BLaER1 (cell line): ENCODE results near the gene SGO1.

Source experiments
- H3K27ac ChIP-seq: shearing (Covaris generic); formaldehyde crosslinking; 2 replicates; pipeline ENCODE4 v1.8.1; 2022
- H3K27me3 ChIP-seq: shearing (Covaris generic); formaldehyde crosslinking; 2 replicates; pipeline ENCODE4 v1.8.1; 2022
- H3K36me3 ChIP-seq: shearing (Covaris generic); formaldehyde crosslinking; 2 replicates; pipeline ENCODE4 v1.8.1; 2022
- H3K4me1 ChIP-seq: shearing (Covaris generic); formaldehyde crosslinking; 2 replicates; pipeline ENCODE4 v1.8.1; 2022
- H3K4me2 ChIP-seq: shearing (Covaris generic); formaldehyde crosslinking; 2 replicates; pipeline ENCODE4 v1.8.1; 2022
- H3K4me3 ChIP-seq: shearing (Covaris generic); formaldehyde crosslinking; 2 replicates; pipeline ENCODE4 v1.8.1; 2022
- H3K9ac ChIP-seq: shearing (Covaris generic); formaldehyde crosslinking; 2 replicates; pipeline ENCODE4 v1.8.1; 2022
- H3K9me3 ChIP-seq: shearing (Covaris generic); formaldehyde crosslinking; 2 replicates; pipeline ENCODE4 v1.8.1; 2022
- H4K20me1 ChIP-seq: shearing (Covaris generic); formaldehyde crosslinking; 2 replicates; pipeline ENCODE4 v1.8.1; 2022
- Cebpa-rat ChIP-seq: shearing (Covaris generic); IDR thresholded peaks from 2 replicates; pipeline ENCODE4 v1.8.1; 2022

Gene SGO1

GRCh38 chr3:20201143-20201542, 15.1 kb upstream of the SGO1 start:
- Histone ChIP-seq H3K4me3 (no peak overlapping the region), H3K36me3 (no peaks in the 10 kb centered on the region), H3K27ac (no peak overlapping the region), H4K20me1 (no peaks in the 10 kb centered on the region), H3K9ac (no peak overlapping the region), H3K4me1 (no peaks in the 10 kb centered on the region), H3K27me3 (no peaks in the 10 kb centered on the region), H3K4me2 (no peak overlapping the region), H3K9me3 (peaks cover 8% of the 10 kb centered on the region; the same call in 1 of the 2 replicates)
- TF ChIP-seq Cebpa-rat, result no peak

- Histone ChIP-seq H3K4me1 (no peaks in the 10 kb centered on the region), H3K9ac (no peak overlapping the region), H3K27me3 (no peaks in the 10 kb centered on the region), H3K27ac (no peak overlapping the region), H3K4me3 (no peak overlapping the region), H3K36me3 (no peaks in the 10 kb centered on the region), H3K4me2 (no peak overlapping the region), H4K20me1 (no peaks in the 10 kb centered on the region), H3K9me3 (no peaks in the 10 kb centered on the region)
- no peak for TF ChIP-seq Cebpa-rat
These were observed 11.8 kb upstream of the SGO1 start for GRCh38 chr3:20197775-20198174.

- no peaks in the 10 kb centered on the region for H4K20me1 ChIP-seq
- H3K27me3 ChIP-seq, result no peaks in the 10 kb centered on the region
- no peak for TF ChIP-seq Cebpa-rat
- H3K4me1 ChIP-seq, result no peaks in the 10 kb centered on the region
- H3K27ac ChIP-seq, result no peak overlapping the region
- no peaks in the 10 kb centered on the region for H3K9me3 ChIP-seq
- no peak overlapping the region for H3K4me3 ChIP-seq
- H3K4me2 ChIP-seq, result no peak overlapping the region
- H3K36me3 ChIP-seq, result no peaks in the 10 kb centered on the region
- H3K9ac ChIP-seq, result no peak overlapping the region
These were observed 8.9 kb upstream of the SGO1 start for GRCh38 chr3:20194793-20195460.

GRCh38 chr3:20190991-20191390, 5.0 kb upstream of the SGO1 start:
- H3K27ac ChIP-seq, result no peak overlapping the region
- no peak overlapping the region for H3K9ac ChIP-seq
- no peaks in the 10 kb centered on the region for H3K36me3 ChIP-seq
- H3K27me3 ChIP-seq, result no peaks in the 10 kb centered on the region
- TF ChIP-seq Cebpa-rat, result no peak
- H4K20me1 ChIP-seq, result no peaks in the 10 kb centered on the region
- no peak overlapping the region for H3K4me3 ChIP-seq
- no peak overlapping the region for H3K4me2 ChIP-seq
- H3K4me1 ChIP-seq, result peaks cover 11% of the 10 kb centered on the region
- no peaks in the 10 kb centered on the region for H3K9me3 ChIP-seq

- TF ChIP-seq Cebpa-rat, result no peak
- Histone ChIP-seq H4K20me1 (no peaks in the 10 kb centered on the region), H3K36me3 (peaks cover 21% of the 10 kb centered on the region)
These were observed 596 bp upstream of the SGO1 start for GRCh38 chr3:20186600-20187004.

GRCh38 chr3:20185331-20185678, 701 bp downstream of the SGO1 start:
- Histone ChIP-seq H3K27me3 (no peaks in the 10 kb centered on the region), H3K27ac (peak overlapping the region; percentile 89), H3K9ac (peak overlapping the region; percentile 86), H3K36me3 (peaks cover 34% of the 10 kb centered on the region), H3K4me1 (peaks cover 34% of the 10 kb centered on the region), H4K20me1 (no peaks in the 10 kb centered on the region), H3K4me2 (peak overlapping the region; percentile 75), H3K9me3 (no peaks in the 10 kb centered on the region), H3K4me3 (peak overlapping the region; percentile 87)
- no peak for TF ChIP-seq Cebpa-rat

More at GRCh38 chr3:20186600-20187004, 596 bp upstream of the SGO1 start:
- Histone ChIP-seq H3K27me3 (no peaks in the 10 kb centered on the region), H3K9me3 (no peaks in the 10 kb centered on the region), H3K4me1 (peaks cover 34% of the 10 kb centered on the region), H3K27ac (peak overlapping the region; percentile 82), H3K4me2 (peak overlapping the region; percentile 92), H3K4me3 (peak overlapping the region; percentile 87), H3K9ac (peak overlapping the region; percentile 86)

- H3K9ac ChIP-seq, result no peak overlapping the region
- no peak for TF ChIP-seq Cebpa-rat
- H3K27ac ChIP-seq, result no peak overlapping the region
- no peaks in the 10 kb centered on the region for H3K27me3 ChIP-seq
- H4K20me1 ChIP-seq, result no peaks in the 10 kb centered on the region
- H3K4me3 ChIP-seq, result no peak overlapping the region
- no peaks in the 10 kb centered on the region for H3K9me3 ChIP-seq
- H3K4me2 ChIP-seq, result no peak overlapping the region
- peaks cover 29% of the 10 kb centered on the region for H3K4me1 ChIP-seq
- peaks cover 65% of the 10 kb centered on the region for H3K36me3 ChIP-seq
These were observed 3.8 kb downstream of the SGO1 start for GRCh38 chr3:20182206-20182605.

- H3K4me1 ChIP-seq, result peaks cover 23% of the 10 kb centered on the region
- no peak for TF ChIP-seq Cebpa-rat
- no peak overlapping the region for H3K4me3 ChIP-seq
- H3K27ac ChIP-seq, result no peak overlapping the region
- no peak overlapping the region for H3K4me2 ChIP-seq
- H3K9ac ChIP-seq, result no peak overlapping the region
- H3K9me3 ChIP-seq, result no peaks in the 10 kb centered on the region
- peaks cover 66% of the 10 kb centered on the region for H3K36me3 ChIP-seq
- H4K20me1 ChIP-seq, result no peaks in the 10 kb centered on the region
- no peaks in the 10 kb centered on the region for H3K27me3 ChIP-seq
These were observed 4.7 kb downstream of the SGO1 start for GRCh38 chr3:20181276-20181675.

GRCh38 chr3:20173844-20174410, 12.1 kb downstream of the SGO1 start:
- Histone ChIP-seq H3K27ac (no peak overlapping the region), H4K20me1 (no peaks in the 10 kb centered on the region), H3K9me3 (no peaks in the 10 kb centered on the region), H3K4me3 (no peak overlapping the region), H3K36me3 (peaks cover 80% of the 10 kb centered on the region), H3K27me3 (no peaks in the 10 kb centered on the region), H3K9ac (no peak overlapping the region), H3K4me2 (no peak overlapping the region), H3K4me1 (no peaks in the 10 kb centered on the region)
- TF ChIP-seq Cebpa-rat, result no peak

- Histone ChIP-seq H3K9me3 (no peaks in the 10 kb centered on the region), H3K27me3 (no peaks in the 10 kb centered on the region), H4K20me1 (no peaks in the 10 kb centered on the region), H3K27ac (no peak overlapping the region), H3K4me1 (peaks cover 17% of the 10 kb centered on the region), H3K9ac (no peak overlapping the region), H3K4me3 (no peak overlapping the region), H3K36me3 (peaks cover 72% of the 10 kb centered on the region), H3K4me2 (no peak overlapping the region)
- no peak for TF ChIP-seq Cebpa-rat
These were observed 24.3 kb downstream of the SGO1 start for GRCh38 chr3:20161714-20162113.
